GM12878 (cell line): ENCODE results near the gene COX19. TPM values are rescaled to one million over a fixed set of nuclear protein-coding genes. Genes with fewer than 3 reads are reported as not detected.

Experiments
- ATAC-seq: fragments of 200-7000 bp; cut with Tn5 transposase; 3 replicates; pipeline ENCODE4 v1.9.1; 2020; ENCODE audit warnings: mild to moderate bottlenecking, moderate library complexity
- BruUV-seq: library from RNA; stranded (reverse); fragments of 400-500 nt; replicated peaks from 2 replicates; lab custom pipeline; 2021; lab: Mats Ljungman, UMichigan
- CTCF ChIA-PET: fragments of 300-600 bp; sonication (Branson Sonifier 250); formaldehyde crosslinking; extraction: SDS; loops from one replicate; lab custom pipeline; 2021; ENCODE audit warnings: inconsistent platforms; lab: Yijun Ruan, JAX
- POLR2A ChIA-PET: fragments of 350-600 bp; formaldehyde crosslinking; extraction: SDS; loops from one replicate; lab custom pipeline; 2021; ENCODE audit warnings: inconsistent platforms; lab: Charles Lee
- RAD21 ChIA-PET: fragments of 300-600 bp; sonication (Branson Sonifier 250); formaldehyde crosslinking; loops from one replicate; lab custom pipeline; 2023; ENCODE audit warnings: antibody characterized with exemption; ENCODE audit not compliant: unreplicated experiment; lab: Charles Lee
- SMC1A ChIA-PET: fragments of 300-600 bp; sonication (Branson Sonifier 250); formaldehyde crosslinking; loops from one replicate; lab custom pipeline; 2023; ENCODE audit not compliant: unreplicated experiment, uncharacterized antibody; lab: Charles Lee
- DNase-seq: peaks from one replicate; pipeline ENCODE4 v3.0.0-alpha.2; 2011; ENCODE audit warnings: low read depth, low spot score
- FAIRE-seq: peaks from 3 replicates; lab custom pipeline; 2011; peaks lifted over from hg19 to GRCh38; lab: Jason Lieb, UNC
- H2AFZ ChIP-seq: 2 replicates; pipeline ENCODE4 v1.6.0; 2011; ENCODE audit warnings: low read depth, low read length, control low read depth; ENCODE audit not compliant: control insufficient read depth
- H3K27ac ChIP-seq: 2 replicates; pipeline ENCODE4 v1.5.1; 2011; ENCODE audit warnings: control low read depth; ENCODE audit not compliant: control insufficient read depth, insufficient read depth
- H3K27me3 ChIP-seq, 2 experiments: replicated peaks in 1 of 2; 2 replicates each; pipeline versions ENCODE4 v1.6.0 to v1.6.1; 2011; ENCODE audit warnings: low read length in 1 of 2; ENCODE audit not compliant: control insufficient read depth in 2 of 2, insufficient read depth in 2 of 2
- H3K36me3 ChIP-seq, 2 experiments: 2 replicates each; pipeline ENCODE4 v1.5.1; 2011; ENCODE audit warnings: low read length in 1 of 2; ENCODE audit not compliant: control insufficient read depth in 2 of 2, insufficient read depth in 2 of 2
- H3K4me1 ChIP-seq: 2 replicates; pipeline ENCODE4 v1.6.1; 2011; ENCODE audit warnings: mild to moderate bottlenecking, low read length, moderate library complexity, mixed read lengths; ENCODE audit not compliant: control insufficient read depth, insufficient read depth
- H3K4me2 ChIP-seq: 2 replicates; pipeline ENCODE4 v1.6.0; 2011; ENCODE audit warnings: control low read depth; ENCODE audit not compliant: control insufficient read depth, insufficient read depth
- H3K4me3 ChIP-seq: fragments of 200-600 bp; sonication (generic); 2 replicates; pipeline ENCODE4 v1.5.1; 2016
- H3K79me2 ChIP-seq: 2 replicates; pipeline ENCODE4 v1.6.0; 2011; ENCODE audit warnings: low read length; ENCODE audit not compliant: control insufficient read depth, insufficient read depth
- H3K9ac ChIP-seq: 2 replicates; pipeline ENCODE4 v1.8.0; 2011; ENCODE audit warnings: low read length, control low read depth, mixed read lengths; ENCODE audit not compliant: control insufficient read depth, insufficient read depth
- H3K9me3 ChIP-seq: replicated peaks from 3 replicates; pipeline ENCODE4 v1.5.1; 2011; ENCODE audit warnings: mild to moderate bottlenecking, low read length; ENCODE audit not compliant: control insufficient read depth, insufficient read depth
- H4K20me1 ChIP-seq: 2 replicates; pipeline ENCODE4 v1.6.0; 2011; ENCODE audit not compliant: control insufficient read depth, insufficient read depth
- BCL3 ChIP-seq: IDR thresholded peaks from 2 replicates; pipeline ENCODE4 v1.6.1; 2011; ENCODE audit warnings: borderline replicate concordance, low read depth, mild to moderate bottlenecking, moderate library complexity, low read length; ENCODE audit not compliant: insufficient read depth, poor library complexity, severe bottlenecking
- DPF2 ChIP-seq: fragments of 450-650 bp; IDR thresholded peaks from 2 replicates; pipeline ENCODE4 v1.6.1; 2017; ENCODE audit warnings: mild to moderate bottlenecking
- IRF5 ChIP-seq: fragments of 450-650 bp; IDR thresholded peaks from 2 replicates; pipeline ENCODE4 v1.6.1; 2017; ENCODE audit warnings: borderline replicate concordance
- WGBS: methylation state at CpG from one replicate; pipeline ENCODE4 v1.1.6; 2016; ENCODE audit warnings: low lambda C conversion rate; ENCODE audit not compliant: insufficient replicate concordance, insufficient coverage; ENCODE audit errors: missing lambda C conversion rate; 5-methylcytosine and 5-hydroxymethylcytosine counted together
- in situ Hi-C: fragments of 300-500 bp; cut with MboI; formaldehyde crosslinking; loops from 9 replicates; pipeline ENCODE4 v1.14.3; 2018; ENCODE audit warnings: mixed read lengths
- intact Hi-C: fragments of 100-400 bp; cut with micrococcal nuclease; formaldehyde crosslinking; loops from one replicate; pipeline ENCODE4 v1.14.2; 2022; ENCODE audit not compliant: unreplicated experiment
- polyA plus RNA-seq, 11 experiments: library from polyadenylated mRNA; depleted of rRNA in 4 of 11; unstranded in 6 of 11; stranded (reverse) in 5 of 11; fragments of >200 nt; fragmentation: Nextera tagmentation in 4 of 11; fragmentation: Illumina TruSeq in 1 of 11; extraction: Ambion mirVana in 4 of 11; extraction: Trizol in 1 of 11; gene quantifications; 1 replicate in 1 of 11; 2 replicates in 10 of 11; pipeline versions ENCODE4 v1.2.1 to v1.2.3, GENCODE V29; 2011 to 2016; ENCODE audit warnings: inconsistent platforms in 2 of 11, missing spikeins in 2 of 11, low read depth in 1 of 11
- total RNA-seq, 4 experiments: library from RNA; depleted of rRNA in 3 of 4; stranded (reverse); fragments of >200 nt in 3 of 4; fragmentation: Illumina TruSeq in 1 of 4; extraction: Trizol in 1 of 4; gene quantifications; 2 replicates each; pipeline versions ENCODE4 v1.2.1 to v1.2.3, GENCODE V29; 2013 to 2021

The COX19 gene
- total and polyA plus RNA-seq, 10 of the 15 experiments (the other 5 are each of a cell fraction or from before 2014, with no cell fraction given) = 3.7 to 17.9 (median 10.8) TPM

- CTCF ChIA-PET = interaction anchor here (2.7 kb wide), 1 partner anchor 85 kb away, joined by 21 read pairs; no protein-coding TSS in a partner anchor
- 61% methylated on average over 15 of the region's 15 CpGs for WGBS
- Histone ChIP-seq H3K4me2 (no peak overlapping the region), H4K20me1 (no peaks in the 10 kb centered on the region), H3K27me3 (no peaks in the 10 kb centered on the region; a peak in 1 of 4 replicates), H3K36me3 (no peaks in the 10 kb centered on the region), H2AFZ (no peak overlapping the region), H3K4me1 (no peaks in the 10 kb centered on the region), H3K4me3 (no peak overlapping the region), H3K9ac (no peak overlapping the region), H3K9me3 (no peaks in the 10 kb centered on the region; the same call in 2 of the 3 replicates), H3K79me2 (peaks cover 3% of the 10 kb centered on the region), H3K27ac (no peak overlapping the region)
- POLR2A ChIA-PET = interaction anchor here (0.6 kb wide), 1 partner anchor 13 kb away, joined by 3 read pairs; no protein-coding TSS in a partner anchor
- DNase-seq (no peak), ATAC-seq (peak; percentile 29), FAIRE-seq (no peak)
- intact Hi-C loops (no loop called here), in situ Hi-C loops (no loop called here)
- RAD21 ChIA-PET = no interaction called here
- TF ChIP-seq IRF5 = no peak
- TF ChIP-seq DPF2 = 0 out of 2 replicates have a peak, but pooled peaks have one; percentile 15
- TF ChIP-seq BCL3 = no peak
- SMC1A ChIA-PET = no interaction called here
- BruUV-seq = no TSS peak
Measured at GRCh38 chr7:979886-980571, 4.7 kb upstream of the COX19 start.
